GM19463 (cell line): ENCODE data around the gene PDE6D.
"Not testable (repeated sequence)": the region's sequence is repeated elsewhere in the genome, so short reads cannot be mapped to it uniquely, and the experiment has no call there.

Source experiments
- ATAC-seq: cut with Tn5 transposase; IDR thresholded peaks from one replicate; pipeline ENCODE4 v1.9.1; 2021; ENCODE audit warnings: mild to moderate bottlenecking, moderate library complexity; ENCODE audit not compliant: unreplicated experiment

The PDE6D gene

DNA sequence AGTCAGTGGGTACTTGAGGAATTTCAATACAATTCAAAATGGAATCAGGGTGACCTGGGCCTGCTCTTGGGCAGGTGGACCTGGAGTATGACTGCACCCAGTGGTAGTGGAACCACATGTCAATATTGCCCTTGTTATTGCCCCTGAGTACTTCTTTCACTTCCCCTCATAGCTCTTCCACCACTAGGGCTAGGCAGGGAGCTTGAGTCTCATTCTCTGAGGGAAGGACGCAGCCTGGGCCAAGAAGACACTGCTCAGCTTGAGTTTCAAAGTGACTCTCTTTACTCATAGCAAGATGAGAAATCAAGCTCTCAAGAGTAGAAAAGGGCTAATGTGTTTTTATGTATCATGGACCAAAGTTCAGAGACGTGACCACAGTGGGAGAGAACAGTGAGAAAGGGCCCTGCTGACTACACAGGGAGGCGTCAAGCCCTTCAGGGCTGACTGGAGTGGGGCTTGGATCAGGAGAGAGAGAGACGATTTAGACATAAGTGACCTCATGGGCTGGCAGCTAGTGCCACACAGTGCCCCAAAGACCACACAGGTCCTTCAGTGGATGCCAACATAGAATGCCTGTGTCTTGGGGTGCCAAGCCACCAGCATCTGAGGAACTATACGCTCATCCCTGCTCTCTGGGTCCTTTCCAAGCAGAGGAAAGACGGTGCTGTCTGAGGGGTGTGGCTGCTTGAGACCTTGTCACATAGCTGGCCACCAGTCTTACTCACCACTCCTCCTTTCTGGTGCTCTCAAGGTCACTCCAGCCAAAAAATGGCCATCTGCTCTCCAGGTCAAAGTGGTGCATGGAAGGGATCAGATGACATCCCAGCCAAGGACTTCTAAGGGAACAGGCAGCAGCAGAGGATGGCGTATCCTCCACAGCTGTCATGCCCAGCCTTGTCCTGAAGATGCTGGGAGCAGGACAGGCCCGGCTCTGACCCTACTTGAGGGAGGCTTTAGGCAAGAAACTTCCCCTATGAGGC lies 59.8 kb downstream of the PDE6D start:
- peak; percentile 86 for ATAC-seq

GRCh38 chr2:231720292-231720986 lies 60.6 kb downstream of the PDE6D start:
- peak; percentile 5 for ATAC-seq

DNA sequence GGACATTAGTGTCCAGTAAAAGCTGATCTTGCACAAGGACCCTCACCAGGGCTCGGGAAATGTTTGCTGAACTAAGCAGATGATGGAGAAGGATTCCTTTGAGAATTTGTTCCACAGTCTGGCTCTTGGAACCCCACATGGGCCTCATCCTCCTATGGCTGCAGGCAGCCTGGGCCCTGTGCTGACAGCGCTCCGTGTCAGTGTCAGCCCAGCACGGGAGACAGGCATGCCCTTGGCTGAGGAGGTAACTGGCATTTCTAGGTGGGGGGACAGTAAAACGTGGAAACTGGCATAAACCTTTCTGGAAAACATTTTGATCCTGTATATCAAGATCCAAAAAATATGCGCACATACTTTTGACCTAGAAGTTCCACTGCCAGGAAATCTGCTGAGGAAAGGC lies 62.3 kb downstream of the PDE6D start:
- ATAC-seq, result no peak

DNA sequence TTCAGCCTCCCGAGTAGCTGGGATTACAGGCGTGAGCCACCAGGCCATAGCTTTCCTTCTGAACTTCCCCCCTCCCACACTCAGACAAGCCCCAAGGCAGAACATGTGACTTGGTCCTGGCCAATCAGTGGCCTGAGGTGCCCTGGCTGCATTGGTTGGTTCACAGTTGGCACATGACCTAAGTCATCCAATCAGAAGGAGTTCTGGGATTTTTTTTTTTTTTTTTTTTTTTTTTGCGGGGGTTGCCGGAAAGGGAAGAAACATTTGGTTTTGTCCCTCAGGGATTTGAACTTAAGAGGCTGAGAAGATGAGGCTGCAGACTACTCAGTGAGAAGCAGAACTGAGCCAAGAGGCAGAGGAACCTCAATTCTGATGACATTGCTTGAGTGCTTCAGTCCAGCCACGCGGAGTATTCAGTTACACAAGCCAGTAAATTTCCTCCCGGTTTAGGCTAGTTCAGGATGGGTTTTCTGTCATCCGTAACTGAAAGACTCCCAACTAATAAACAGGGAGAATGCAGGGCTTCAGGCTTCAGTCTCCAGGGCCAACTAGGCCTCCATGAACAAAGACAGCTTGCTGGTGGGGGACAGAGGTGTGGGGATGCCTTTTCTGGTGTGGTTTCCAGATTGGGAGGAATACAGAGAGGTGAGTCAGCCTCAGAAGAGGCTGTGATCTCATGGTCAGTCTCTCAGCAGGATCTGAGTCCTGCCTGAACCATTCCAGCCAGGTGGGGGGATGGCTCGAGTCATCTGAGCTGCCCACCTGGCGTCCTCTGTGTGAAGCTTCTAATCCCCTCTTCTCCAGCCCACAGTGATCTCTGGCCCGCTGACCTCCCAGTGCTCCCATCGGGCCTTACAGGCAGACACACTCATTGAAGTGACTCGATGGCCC lies 63.6 kb downstream of the PDE6D start:
- no peak for ATAC-seq

DNA sequence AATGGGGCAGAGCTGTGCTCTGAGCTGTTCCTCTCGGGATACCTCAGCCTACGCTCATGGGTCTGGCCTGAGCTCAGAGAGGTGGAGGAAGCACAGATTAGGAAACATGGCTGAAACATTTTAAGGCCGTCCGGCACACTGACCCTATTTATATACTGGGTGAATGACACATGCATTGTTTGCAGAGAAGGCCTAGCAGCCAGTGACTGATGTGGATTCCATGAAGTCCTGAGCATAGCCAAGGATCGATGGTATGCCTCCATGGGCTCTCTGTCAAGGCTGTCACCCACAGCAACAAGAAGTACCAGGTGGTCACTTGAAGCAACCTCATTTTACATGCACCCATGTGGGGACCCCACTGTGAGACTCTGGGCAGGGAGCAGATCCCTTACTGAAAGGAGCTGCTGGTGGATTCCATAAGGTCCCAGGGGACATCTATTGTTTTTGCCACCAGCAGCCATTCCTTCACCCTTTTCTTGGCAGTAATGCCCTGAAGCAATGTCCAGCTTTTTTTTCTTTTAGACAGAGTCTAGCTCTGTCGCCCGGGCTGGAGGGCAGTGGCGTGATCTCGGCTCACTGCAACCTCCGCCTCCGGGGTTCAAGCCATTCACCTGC lies 64.3 kb downstream of the PDE6D start:
- no peak for ATAC-seq

DNA sequence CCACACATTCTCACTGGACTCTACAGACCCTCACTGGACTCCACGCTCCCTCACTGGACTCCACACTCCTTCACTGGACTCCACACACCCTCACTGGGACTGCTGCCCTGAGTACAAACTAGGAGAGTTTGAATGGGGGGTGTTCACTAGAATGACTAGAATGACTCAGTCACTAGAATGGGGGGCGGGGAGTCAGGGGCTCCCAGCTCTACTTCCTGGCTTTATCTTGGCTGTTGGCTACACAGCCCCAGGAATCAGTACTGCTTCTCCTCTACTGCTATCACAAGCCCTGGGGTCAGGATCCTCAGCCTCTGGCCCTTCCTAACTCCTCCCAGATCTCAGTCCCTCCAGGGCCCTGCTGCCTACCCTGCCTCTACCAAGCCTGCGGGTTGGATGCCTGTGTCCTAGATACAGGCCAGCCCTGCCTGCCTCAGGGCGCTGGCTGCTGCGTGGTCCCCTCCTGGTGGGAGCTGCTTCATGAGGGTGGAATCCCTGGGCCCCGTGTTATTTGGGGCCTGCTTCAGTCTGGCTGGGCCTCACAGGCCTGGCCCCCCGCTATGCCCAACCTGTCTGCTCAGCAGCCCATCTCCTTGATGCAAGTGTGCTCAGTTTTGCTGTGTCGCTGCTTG lies 65.0 kb downstream of the PDE6D start:
- no peak for ATAC-seq

GRCh38 chr2:231715499-231715837 lies 65.6 kb downstream of the PDE6D start:
- ATAC-seq, result no peak

GRCh38 chr2:231714639-231715498 lies 66.2 kb downstream of the PDE6D start:
- ATAC-seq, result peak; percentile 31

GRCh38 chr2:231713730-231714638 lies 67.1 kb downstream of the PDE6D start:
- no peak for ATAC-seq

GRCh38 chr2:231713406-231713729 lies 67.7 kb downstream of the PDE6D start:
- not testable (repeated sequence) for ATAC-seq

DNA sequence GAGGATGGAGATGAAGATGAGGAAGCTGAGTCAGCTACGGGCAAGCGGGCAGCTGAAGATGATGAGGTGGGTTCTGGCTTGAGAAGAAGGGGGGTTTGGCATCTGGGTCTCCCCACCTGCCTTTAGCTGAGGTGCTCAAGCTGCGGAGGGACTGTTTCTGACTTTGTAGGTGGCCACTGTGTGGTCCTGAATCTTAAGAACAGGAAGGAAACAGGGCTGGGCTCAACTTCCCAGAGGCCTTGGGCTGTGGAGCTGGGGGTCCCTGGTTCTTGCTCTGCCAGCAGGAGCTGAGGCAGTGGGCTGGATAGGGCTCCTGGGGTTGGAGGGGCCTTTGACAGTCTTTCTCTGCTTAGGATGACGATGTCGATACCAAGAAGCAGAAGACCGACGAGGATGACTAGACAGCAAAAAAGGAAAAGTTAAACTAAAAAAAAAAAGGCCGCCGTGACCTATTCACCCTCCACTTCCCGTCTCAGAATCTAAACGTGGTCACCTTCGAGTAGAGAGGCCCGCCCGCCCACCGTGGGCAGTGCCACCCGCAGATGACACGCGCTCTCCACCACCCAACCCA lies 68.5 kb downstream of the PDE6D start:
- ATAC-seq, result not testable (repeated sequence)

DNA sequence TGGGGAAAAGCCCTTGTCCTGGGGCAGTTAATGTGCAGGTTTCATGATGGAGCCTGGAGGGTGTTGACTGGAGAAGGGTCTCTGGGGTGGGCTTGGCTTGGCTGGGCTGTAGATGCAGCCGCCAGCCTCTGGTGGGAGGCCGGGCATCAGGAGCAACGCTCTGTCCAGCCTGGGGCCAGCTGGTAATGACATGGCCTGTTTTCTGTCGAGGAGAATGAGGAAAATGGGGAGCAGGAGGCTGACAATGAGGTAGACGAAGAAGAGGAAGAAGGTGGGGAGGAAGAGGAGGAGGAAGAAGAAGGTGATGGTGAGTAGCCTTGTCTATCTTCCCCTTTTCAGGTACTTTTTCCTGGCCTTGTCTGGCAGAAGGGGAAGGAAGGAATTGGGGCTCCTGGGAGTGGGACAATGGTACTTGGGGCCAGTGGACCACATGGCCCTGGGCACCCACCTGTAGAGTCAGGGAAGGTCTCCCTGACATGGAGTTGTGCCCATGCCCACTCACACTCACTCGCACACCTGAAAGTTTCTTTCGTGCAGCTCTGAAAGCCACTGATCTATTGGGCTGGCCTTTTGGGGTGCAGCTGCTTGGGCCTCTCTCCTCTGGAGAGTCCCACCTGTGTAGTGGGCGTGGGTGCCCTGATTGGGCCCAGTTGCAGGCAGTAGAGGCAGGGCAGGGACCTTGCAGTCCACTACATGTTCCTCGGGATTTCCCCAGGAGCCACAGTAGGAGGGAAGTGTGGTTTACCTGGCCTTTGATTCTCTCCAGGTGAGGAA lies 69.2 kb downstream of the PDE6D start:
- ATAC-seq, result no peak

- no peak for ATAC-seq
These were observed 70.0 kb downstream of the PDE6D start for GRCh38 chr2:231710799-231711676.

DNA sequence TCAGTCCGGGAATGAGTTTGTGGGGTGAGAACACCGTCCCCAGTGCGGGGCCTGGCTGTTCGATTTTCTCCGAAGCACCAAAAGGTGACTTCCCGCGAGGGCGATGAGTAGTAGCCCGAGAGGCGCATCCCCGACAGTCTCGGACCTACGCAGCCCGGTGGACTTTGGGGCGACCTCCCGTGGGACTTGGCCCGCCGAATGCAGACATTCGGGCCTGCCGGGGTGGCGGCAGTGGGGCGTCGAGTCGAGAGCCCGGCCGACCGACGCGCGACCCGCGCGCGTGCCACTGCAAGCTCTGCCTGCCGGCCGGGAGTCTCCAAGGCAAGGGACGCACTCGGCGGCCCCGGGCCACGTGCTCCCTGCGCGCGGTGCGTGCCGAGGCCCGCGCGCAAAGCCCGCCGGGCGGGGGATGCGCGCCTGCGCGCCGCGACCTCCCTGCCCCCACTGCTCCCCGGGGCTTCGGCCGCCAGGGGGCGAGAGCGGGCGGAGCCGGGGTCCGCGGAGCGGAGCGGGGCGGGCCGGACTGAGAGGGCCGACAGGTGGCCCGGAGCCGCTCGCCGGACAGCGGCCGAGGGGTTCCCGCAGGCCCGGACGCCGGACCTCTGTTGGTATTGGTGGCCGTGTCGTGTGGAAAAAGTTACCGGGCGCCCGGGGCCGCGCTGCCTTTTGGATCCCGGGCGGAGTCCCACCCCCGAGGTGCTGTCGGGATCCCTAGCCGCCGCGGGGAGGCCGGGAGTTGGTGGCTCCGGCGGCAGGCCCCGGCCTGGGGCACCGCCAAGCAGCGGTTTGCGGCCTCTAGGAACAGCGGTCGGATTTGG lies 70.9 kb downstream of the PDE6D start:
- ATAC-seq, result peak; percentile 18

DNA sequence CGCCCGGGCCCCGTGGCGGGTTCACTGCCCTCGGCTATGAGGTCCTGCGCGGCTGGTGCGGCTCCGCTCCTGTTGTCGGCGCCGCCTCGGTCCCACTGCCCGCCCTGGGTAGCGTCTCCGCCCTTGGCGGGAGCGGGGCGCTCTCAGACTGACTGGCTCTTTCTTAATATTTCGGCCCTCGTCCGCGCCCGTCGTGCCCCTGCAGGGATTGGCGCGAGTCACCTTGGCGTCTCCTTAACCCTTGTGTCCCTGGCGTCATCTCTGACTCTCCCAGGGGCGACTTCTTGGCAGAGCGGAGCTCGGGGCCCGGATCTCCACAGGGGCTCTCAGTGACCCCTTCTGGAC lies 71.5 kb downstream of the PDE6D start:
- ATAC-seq, result no peak
